ENCODE measurements around the gene JARID2. TPM values are rescaled to one million over a fixed set of nuclear protein-coding genes. Genes with fewer than 3 reads are reported as not detected.

JARID2 gene
- total and polyA plus RNA-seq, 2 of the 8 experiments (the other 6 are each of a cell fraction or from before 2014, with no cell fraction given), result 60.1 to 239 TPM

DNA sequence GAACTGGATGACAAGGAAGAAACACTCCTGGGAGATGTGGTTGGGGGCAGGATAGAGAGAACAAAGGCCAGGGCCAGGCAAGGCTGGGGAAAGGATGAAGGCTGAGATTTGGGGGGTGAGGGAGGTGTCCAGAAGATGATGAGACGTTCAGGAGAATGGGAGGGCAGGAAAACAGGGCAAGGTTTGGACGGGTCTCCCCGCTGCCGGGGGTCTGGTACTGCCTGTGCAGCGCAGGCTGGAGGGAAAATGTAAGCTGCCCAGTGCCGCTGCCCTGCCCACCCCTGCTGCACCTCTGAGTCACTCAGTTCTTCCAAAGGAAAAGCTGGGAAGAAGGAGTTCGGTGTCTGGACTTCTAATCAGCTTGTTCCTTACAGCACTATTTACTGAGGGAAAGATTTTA is 286.1 kb downstream of the JARID2 start:
- H2BK12ac ChIP-seq (ENCODE audit: low read depth, low read length), result no peak overlapping the region
- no peaks in the 10 kb centered on the region for H3K27me3 ChIP-seq (replicated peaks in 1 of 4; ENCODE audit: control insufficient read depth in 3 of 4, extremely low read depth in 1 of 4, insufficient read depth in 3 of 4, low read length in 3 of 4)
- no peaks in the 10 kb centered on the region for H4K20me1 ChIP-seq (replicated peaks in 1 of 2; ENCODE audit: control insufficient read depth in 1 of 2, insufficient read depth in 2 of 2, low read length in 2 of 2)
- H4K5ac ChIP-seq (ENCODE audit: insufficient read length, low read depth, low read length), result no peak overlapping the region
- H2BK5ac ChIP-seq (ENCODE audit: low read depth, low read length), result no peak overlapping the region
- H3K4me1 ChIP-seq (replicated peaks in 1 of 4; ENCODE audit: control insufficient read depth in 3 of 4, insufficient read depth in 4 of 4, low read length in 3 of 4), result no peaks in the 10 kb centered on the region
- H3K79me2 ChIP-seq (ENCODE audit: control insufficient read depth in 1 of 2, insufficient read depth in 2 of 2, low read length in 2 of 2), result no peaks in the 10 kb centered on the region
- H2AFZ ChIP-seq (ENCODE audit: low read length), result no peak overlapping the region
- no peak overlapping the region for H2BK15ac ChIP-seq (ENCODE audit: low read length)
- no peak overlapping the region for H3K9ac ChIP-seq (replicated peaks in 1 of 4; ENCODE audit: extremely low read depth in 1 of 4, low read depth in 3 of 4, low read length in 3 of 4)
- DNase-seq (ENCODE audit: low read depth in 1 of 2, low spot score in 2 of 2), result peak in 1 of 2 experiments; percentile 32
- H3K36me3 ChIP-seq (ENCODE audit: control insufficient read depth in 2 of 4, insufficient read depth in 4 of 4, low read length in 3 of 4), result peaks cover 0 to 5% (median 0%) of the 10 kb centered on the region in 4 experiments; a peak in 3 of 8 replicates
- no peak overlapping the region for H4K8ac ChIP-seq (ENCODE audit: extremely low read depth, insufficient read depth, low read length)
- no peak overlapping the region for H3K23ac ChIP-seq (ENCODE audit: insufficient read length)
- no peak overlapping the region for H3K18ac ChIP-seq (ENCODE audit: extremely low read depth, low read length)
- H2BK120ac ChIP-seq (replicated peaks; ENCODE audit: low read depth, low read length), result no peak overlapping the region
- ChIA-PET CTCF (ENCODE audit: partially characterized antibody) (interaction anchor here (0.6 to 3.3 kb wide), 4 partner anchors 12 to 92 kb away, joined by 3 to 11 read pairs (median 5); no protein-coding TSS in a partner anchor), POLR2A (ENCODE audit: partially characterized antibody) (interaction anchor here (1.4 kb wide), 1 partner anchor 127 kb away, joined by 3 read pairs; no protein-coding TSS in a partner anchor)
- H3K27ac ChIP-seq (ENCODE audit: low read depth, low read length), result no peak overlapping the region
- 93% methylated on average over 7 of the region's 7 CpGs; no CpG with 5 or more reads in 1 of the 2 experiments for WGBS, 2 experiments (ENCODE audit: extremely low coverage in 1 of 2, insufficient coverage in 1 of 2, insufficient read length in 1 of 2, insufficient replicate concordance in 2 of 2, low coverage in 1 of 2, low lambda C conversion rate in 2 of 2, missing lambda C conversion rate in 1 of 2)
- peaks cover 2% of the 10 kb centered on the region; the same call in 1 of the 2 replicates for H3K79me1 ChIP-seq (ENCODE audit: low read depth, low read length)
- H3K4ac ChIP-seq (replicated peaks; ENCODE audit: insufficient read length, low read depth, low read length), result no peak overlapping the region
- H2BK20ac ChIP-seq (ENCODE audit: low read length), result no peak overlapping the region
- FAIRE-seq, result no peak
- H3K4me3 ChIP-seq (ENCODE audit: extremely low read depth in 1 of 4, insufficient read depth in 2 of 4, low read depth in 3 of 4, low read length in 4 of 4), result no peak overlapping the region
- no peak overlapping the region for H4K91ac ChIP-seq (replicated peaks; ENCODE audit: insufficient read length, low read length)
- no peak overlapping the region for H3K4me2 ChIP-seq (ENCODE audit: insufficient read depth in 1 of 2, low read depth in 2 of 2, low read length in 2 of 2)
- peaks cover 4% of the 10 kb centered on the region in 2 experiments; a peak in 1 of 4 replicates for H3K9me3 ChIP-seq (ENCODE audit: insufficient read depth in 2 of 2, low read depth in 1 of 2, low read length in 1 of 2)
- no peaks in the 10 kb centered on the region for H3K23me2 ChIP-seq (ENCODE audit: low read depth, low read length)
- H2AK5ac ChIP-seq (ENCODE audit: low read depth, low read length), result no peak overlapping the region
- no peak overlapping the region for H3K14ac ChIP-seq (ENCODE audit: insufficient read length)
- H3K56ac ChIP-seq (replicated peaks; ENCODE audit: insufficient read length, low read depth, low read length), result no peak overlapping the region
- TF ChIP-seq BRCA1 (IDR thresholded peaks at IDR 0.05; ENCODE audit: low read depth, low read length), result no peak
